Hair follicle dermal papilla cell (primary cell): ENCODE results near the gene CCDC160. TPM values are rescaled to one million over a fixed set of nuclear protein-coding genes. Genes with fewer than 3 reads are reported as not detected.

Experiments used
- total RNA-seq: library from RNA; depleted of rRNA; stranded (reverse); fragments of >200 nt; gene quantifications from 2 replicates; pipeline ENCODE4 v1.2.3, GENCODE V29; 2012

Gene CCDC160
- not detected in 2 replicates for total RNA-seq

GRCh38 chrX:134236626-134237614 lies at the start of gene CCDC160:
CCDC160 (plus strand) TSS chrX:134237182; CDS start chrX:134244801, 7,619 bp downstream.

Other genes with a start within 250 kb of the CCDC160 start
- gene PHF6, start 136.1 kb downstream of the CCDC160 start, total RNA-seq: 21.1 and 24.2 TPM in 2 replicates
- gene HPRT1, start 223.0 kb downstream of the CCDC160 start, total RNA-seq: 6.8 and 7.6 TPM in 2 replicates